OCI-LY7 (cell line): ENCODE measurements around the gene ANKRD11. TPM values are rescaled to one million over a fixed set of nuclear protein-coding genes. Genes with fewer than 3 reads are reported as not detected.
A peak's percentile ranks its signal among the peaks of the same experiment; 100 is the strongest.
"Not testable (repeated sequence)": the region's sequence is repeated elsewhere in the genome, so short reads cannot be mapped to it uniquely, and the experiment has no call there.

Experiments
- BruUV-seq: library from RNA; stranded (reverse); fragments of 400-500 nt; replicated peaks from 2 replicates; lab custom pipeline; 2021; lab: Mats Ljungman, UMichigan
- CTCF ChIA-PET: fragments of 300-600 bp; sonication (Branson Sonifier 250); formaldehyde crosslinking; loops from one replicate; lab custom pipeline; 2022; ENCODE audit warnings: antibody characterized with exemption; ENCODE audit not compliant: unreplicated experiment; lab: Charles Lee
- POLR2A ChIA-PET: fragments of 300-600 bp; sonication (Branson Sonifier 250); formaldehyde crosslinking; loops from one replicate; lab custom pipeline; 2022; ENCODE audit warnings: antibody characterized with exemption; lab: Charles Lee
- DNase-seq: peaks from one replicate; pipeline ENCODE4 v3.0.0-alpha.2; 2015; ENCODE audit warnings: low spot score
- H2AFZ ChIP-seq: fragments of 200-600 bp; sonication (generic), shearing (Covaris generic); 2 replicates; pipeline ENCODE4 v1.6.1; 2014; ENCODE audit warnings: mild to moderate bottlenecking, antibody characterized with exemption, low read length, moderate library complexity
- H3K27ac ChIP-seq: fragments of 200-600 bp; sonication (generic); 2 replicates; pipeline ENCODE4 v1.5.1; 2014; ENCODE audit warnings: mixed run types, low read depth, mild to moderate bottlenecking, moderate library complexity, low read length, inconsistent platforms; ENCODE audit not compliant: poor library complexity, severe bottlenecking
- H3K36me3 ChIP-seq: fragments of 200-600 bp; sonication (generic); 2 replicates; pipeline ENCODE4 v1.6.1; 2014; ENCODE audit warnings: mild to moderate bottlenecking, antibody characterized with exemption, low read length, moderate library complexity, mixed read lengths; ENCODE audit not compliant: insufficient read depth
- H3K4me1 ChIP-seq: fragments of 200-600 bp; sonication (generic); 2 replicates; pipeline ENCODE4 v1.5.1; 2014; ENCODE audit warnings: mild to moderate bottlenecking, low read length; ENCODE audit not compliant: insufficient read depth, poor library complexity, severe bottlenecking
- H3K4me2 ChIP-seq: fragments of 200-600 bp; sonication (generic); 2 replicates; pipeline ENCODE4 v1.6.1; 2014; ENCODE audit warnings: mild to moderate bottlenecking, low read length
- H3K4me3 ChIP-seq: fragments of 200-600 bp; sonication (generic); 2 replicates; pipeline ENCODE4 v1.5.1; 2014; ENCODE audit warnings: mild to moderate bottlenecking, low read depth, low read length; ENCODE audit not compliant: poor library complexity, severe bottlenecking
- H3K79me2 ChIP-seq: fragments of 200-600 bp; sonication (generic); 2 replicates; pipeline ENCODE4 v1.6.1; 2016; ENCODE audit warnings: low read depth, mild to moderate bottlenecking, low read length, moderate library complexity, mixed read lengths; ENCODE audit not compliant: insufficient read depth
- H3K9me2 ChIP-seq: fragments of 200-600 bp; sonication (generic); 2 replicates; pipeline ENCODE4 v1.6.1; 2016; ENCODE audit warnings: mild to moderate bottlenecking, low read length, mixed read lengths; ENCODE audit not compliant: insufficient read depth
- H3K9me3 ChIP-seq: fragments of 200-600 bp; sonication (generic); 2 replicates; pipeline ENCODE4 v1.6.1; 2014; ENCODE audit warnings: mild to moderate bottlenecking, mixed run types, low read length, mixed read lengths
- H4K20me1 ChIP-seq: fragments of 200-600 bp; sonication (generic); 2 replicates; pipeline ENCODE4 v1.6.1; 2014; ENCODE audit warnings: mild to moderate bottlenecking, antibody characterized with exemption, low read length, moderate library complexity, mixed read lengths; ENCODE audit not compliant: insufficient read depth
- EZH2phosphoT487 ChIP-seq: fragments of 200-600 bp; sonication (generic); IDR thresholded peaks from 2 replicates; pipeline ENCODE4 v1.6.1; 2018; ENCODE audit warnings: low read depth, borderline replicate concordance, mild to moderate bottlenecking, mixed run types, antibody characterized with exemption, low read length, moderate library complexity, mixed read lengths
- intact Hi-C: fragments of 100-400 bp; cut with micrococcal nuclease; formaldehyde crosslinking; loops from one replicate; pipeline ENCODE4 v1.10.0; 2022; ENCODE audit not compliant: unreplicated experiment
- total RNA-seq, 2 experiments: library from RNA; depleted of rRNA in 1 of 2; stranded (reverse); fragments of >200 nt in 1 of 2; shearing (Covaris generic) in 1 of 2; gene quantifications; 2 replicates each; pipeline ENCODE4 v1.2.3, GENCODE V29; 2014 to 2022
- TF ChIP-seq, protein P1 (sequence below): fragments of 200-600 bp; sonication (generic); conservative IDR thresholded peaks from 2 replicates; pipeline ENCODE4 v1.5.1; 2014; ENCODE audit warnings: mild to moderate bottlenecking, antibody characterized with exemption, low read length, moderate library complexity, mixed read lengths

Gene ANKRD11
- total RNA-seq, 2 experiments from 2014 or later: 89.1 to 251 TPM

DNA sequence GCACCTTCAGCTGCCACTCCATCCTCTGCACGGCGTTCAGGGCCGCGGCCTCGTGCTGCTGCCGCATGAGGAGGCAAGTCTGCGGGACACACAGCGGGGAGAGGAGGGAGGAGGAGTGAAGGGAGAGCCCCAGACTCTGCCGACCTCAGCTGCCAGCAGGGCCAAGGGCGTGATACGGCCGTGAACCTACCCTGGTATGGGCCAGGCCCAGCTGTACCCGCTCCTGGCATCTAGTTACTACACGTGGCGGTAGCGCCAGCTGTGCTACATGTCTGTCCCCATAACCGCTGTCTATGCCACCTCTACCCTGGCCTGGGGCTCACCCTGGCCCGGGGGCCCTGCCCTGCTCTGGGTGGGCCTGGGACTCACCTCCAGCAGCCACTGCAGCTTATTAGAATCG, 221.8 kb downstream of the ANKRD11 start:
- Histone ChIP-seq H3K4me1 (no peaks in the 10 kb centered on the region), H3K79me2 (no peaks in the 10 kb centered on the region), H4K20me1 (no peaks in the 10 kb centered on the region), H2AFZ (no peak overlapping the region), H3K4me2 (no peak overlapping the region), H3K27ac (no peak overlapping the region), H3K4me3 (no peak overlapping the region), H3K9me2 (no peaks in the 10 kb centered on the region), H3K36me3 (peaks cover 82% of the 10 kb centered on the region), H3K9me3 (no peaks in the 10 kb centered on the region)
- BruUV-seq: no TSS peak
- no peak for DNase-seq
- intact Hi-C loops: no loop called here
- ChIA-PET POLR2A (interaction anchor here (0.6 kb wide), 1 partner anchor 275 kb away, joined by 5 read pairs; no protein-coding TSS in a partner anchor), CTCF (no interaction called here)
- TF ChIP-seq, protein P1, sequence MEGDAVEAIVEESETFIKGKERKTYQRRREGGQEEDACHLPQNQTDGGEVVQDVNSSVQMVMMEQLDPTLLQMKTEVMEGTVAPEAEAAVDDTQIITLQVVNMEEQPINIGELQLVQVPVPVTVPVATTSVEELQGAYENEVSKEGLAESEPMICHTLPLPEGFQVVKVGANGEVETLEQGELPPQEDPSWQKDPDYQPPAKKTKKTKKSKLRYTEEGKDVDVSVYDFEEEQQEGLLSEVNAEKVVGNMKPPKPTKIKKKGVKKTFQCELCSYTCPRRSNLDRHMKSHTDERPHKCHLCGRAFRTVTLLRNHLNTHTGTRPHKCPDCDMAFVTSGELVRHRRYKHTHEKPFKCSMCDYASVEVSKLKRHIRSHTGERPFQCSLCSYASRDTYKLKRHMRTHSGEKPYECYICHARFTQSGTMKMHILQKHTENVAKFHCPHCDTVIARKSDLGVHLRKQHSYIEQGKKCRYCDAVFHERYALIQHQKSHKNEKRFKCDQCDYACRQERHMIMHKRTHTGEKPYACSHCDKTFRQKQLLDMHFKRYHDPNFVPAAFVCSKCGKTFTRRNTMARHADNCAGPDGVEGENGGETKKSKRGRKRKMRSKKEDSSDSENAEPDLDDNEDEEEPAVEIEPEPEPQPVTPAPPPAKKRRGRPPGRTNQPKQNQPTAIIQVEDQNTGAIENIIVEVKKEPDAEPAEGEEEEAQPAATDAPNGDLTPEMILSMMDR: no peak
- no peak for TF ChIP-seq EZH2phosphoT487

DNA sequence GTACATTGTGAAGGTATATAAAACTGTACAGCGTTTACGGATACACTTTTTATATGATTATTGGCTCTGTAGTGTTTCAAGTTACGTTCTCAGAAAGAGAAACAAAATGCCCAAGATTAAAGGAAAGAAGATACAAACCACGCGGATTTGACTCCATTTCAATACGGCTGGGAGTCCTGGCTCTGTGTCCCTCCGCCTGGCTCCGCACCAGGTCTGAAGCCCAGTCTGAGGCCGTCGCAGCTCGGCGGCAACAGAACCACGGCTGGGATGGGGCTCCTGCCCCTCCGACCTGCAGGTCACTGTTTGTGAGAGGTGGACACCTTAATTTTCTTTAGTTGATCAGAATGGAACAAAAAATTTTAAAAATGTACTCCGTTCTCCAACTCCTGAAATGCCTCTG, 222.6 kb downstream of the ANKRD11 start:
- peaks cover 75% of the 10 kb centered on the region for H3K36me3 ChIP-seq
- H3K9me3 ChIP-seq, H3K4me2 ChIP-seq, H3K4me1 ChIP-seq, CTCF ChIA-PET, H3K27ac ChIP-seq, intact Hi-C loops, DNase-seq, H3K79me2 ChIP-seq, H3K4me3 ChIP-seq, H4K20me1 ChIP-seq, H2AFZ ChIP-seq, H3K9me2 ChIP-seq, POLR2A ChIA-PET: not testable (repeated sequence)
- TSS peak; percentile 89 for BruUV-seq

DNA sequence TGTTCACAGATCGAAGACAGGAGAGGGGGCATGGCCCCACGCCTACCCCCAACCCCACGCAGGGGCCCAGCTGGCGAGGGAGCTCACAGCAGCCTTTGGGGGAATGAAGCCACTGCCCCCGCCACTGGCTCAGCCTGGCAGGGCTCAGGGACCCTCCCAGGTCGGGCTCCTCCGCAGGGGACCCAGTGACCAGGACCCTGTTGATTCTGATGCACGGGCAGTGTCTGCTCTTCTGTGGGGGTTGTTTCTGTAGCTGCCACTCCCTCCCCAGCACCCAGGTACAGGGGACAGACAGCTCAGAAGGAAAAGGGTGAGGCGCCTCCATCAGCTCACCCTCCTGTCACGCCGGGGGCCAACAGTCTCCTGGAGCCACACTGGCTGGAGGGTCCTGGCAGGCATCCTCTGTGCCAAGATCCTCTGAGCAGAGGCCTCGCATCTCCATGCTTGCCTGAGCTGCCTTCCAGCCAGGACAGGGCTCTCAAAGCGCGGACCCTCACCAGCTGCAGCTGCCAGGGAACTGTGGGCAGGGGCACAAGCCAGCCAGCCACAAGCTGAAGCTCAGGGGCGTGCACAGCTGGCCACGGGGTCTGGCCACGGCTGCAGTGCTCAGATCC, 223.7 kb downstream of the ANKRD11 start:
- Histone ChIP-seq H3K9me3 (no peaks in the 10 kb centered on the region; the same call in 1 of the 2 replicates), H3K79me2 (no peaks in the 10 kb centered on the region), H2AFZ (no peak overlapping the region), H3K36me3 (peaks cover 64% of the 10 kb centered on the region), H3K9me2 (no peaks in the 10 kb centered on the region), H3K4me2 (no peak overlapping the region), H3K4me1 (no peaks in the 10 kb centered on the region), H3K4me3 (no peak overlapping the region), H4K20me1 (no peaks in the 10 kb centered on the region), H3K27ac (no peak overlapping the region)
- ChIA-PET CTCF (no interaction called here), POLR2A (no interaction called here)
- TF ChIP-seq, protein P1: no peak
- no peak for TF ChIP-seq EZH2phosphoT487
- intact Hi-C loops: no loop called here
- no peak for DNase-seq
- BruUV-seq: no TSS peak
